GM23338 (cell line): ENCODE data around the gene PTAR1. TPM values are rescaled to one million over a fixed set of nuclear protein-coding genes. Genes with fewer than 3 reads are reported as not detected.
A peak's percentile ranks its signal among the peaks of the same experiment; 100 is the strongest.

Experiments
- ATAC-seq: fragments of 200-7000 bp; cut with Tn5 transposase; 3 replicates; pipeline ENCODE4 v1.9.1; 2020
- DNase-seq: peaks from one replicate; pipeline ENCODE4 v3.0.0-alpha.2; 2015; ENCODE audit warnings: low spot score
- H2AFZ ChIP-seq: fragments of 200-600 bp; sonication (generic); 2 replicates; pipeline ENCODE4 v1.8.0; 2016; ENCODE audit warnings: antibody characterized with exemption, mild to moderate bottlenecking, moderate library complexity
- H3F3A ChIP-seq: fragments of 200-600 bp; sonication (generic); replicated peaks from 2 replicates; pipeline ENCODE4 v1.8.0; 2017; ENCODE audit warnings: antibody characterized with exemption, mixed run types, low read depth
- H3K27ac ChIP-seq: fragments of 200-600 bp; sonication (generic); 2 replicates; pipeline ENCODE4 v1.6.1; 2016; ENCODE audit warnings: low read depth
- H3K27me3 ChIP-seq: fragments of 200-600 bp; sonication (generic); 2 replicates; pipeline ENCODE4 v1.8.0; 2016; ENCODE audit warnings: mild to moderate bottlenecking, mixed run types, moderate library complexity; ENCODE audit not compliant: insufficient read depth
- H3K36me3 ChIP-seq: fragments of 200-600 bp; sonication (generic); 2 replicates; pipeline ENCODE4 v1.8.0; 2016; ENCODE audit warnings: mild to moderate bottlenecking; ENCODE audit not compliant: insufficient read depth
- H3K4me1 ChIP-seq: fragments of 200-600 bp; sonication (generic); 2 replicates; pipeline ENCODE4 v1.8.0; 2016; ENCODE audit warnings: mild to moderate bottlenecking, moderate library complexity; ENCODE audit not compliant: insufficient read depth
- H3K4me2 ChIP-seq: fragments of 200-600 bp; sonication (generic); 2 replicates; pipeline ENCODE4 v1.7.1; 2017; ENCODE audit warnings: mixed run types
- H3K4me3 ChIP-seq: fragments of 200-600 bp; sonication (generic); 2 replicates; pipeline ENCODE4 v1.6.1; 2016; ENCODE audit warnings: mixed run types
- H3K79me2 ChIP-seq: fragments of 200-600 bp; sonication (generic); replicated peaks from 2 replicates; pipeline ENCODE4 v1.8.0; 2017; ENCODE audit warnings: mild to moderate bottlenecking; ENCODE audit not compliant: insufficient read depth
- H3K9me2 ChIP-seq: fragments of 200-600 bp; sonication (generic); 2 replicates; pipeline ENCODE4 v1.8.0; 2017; ENCODE audit not compliant: insufficient read depth
- H4K20me1 ChIP-seq: fragments of 200-600 bp; sonication (generic); replicated peaks from 2 replicates; pipeline ENCODE4 v1.8.0; 2017; ENCODE audit warnings: mild to moderate bottlenecking; ENCODE audit not compliant: insufficient read depth
- H3K27ac Mint-ChIP-seq: 2 replicates; pipeline ENCODE4 v1.8.0; 2020; ENCODE audit warnings: inconsistent platforms, mild to moderate bottlenecking, moderate library complexity, mixed read lengths
- H3K27me3 Mint-ChIP-seq: 3 replicates; pipeline ENCODE4 v1.8.0; 2022; ENCODE audit warnings: low read depth, mild to moderate bottlenecking, moderate library complexity, mixed read lengths, inconsistent platforms; ENCODE audit not compliant: insufficient read depth, poor library complexity
- H3K36me3 Mint-ChIP-seq: 3 replicates; pipeline ENCODE4 v1.8.0; 2021; ENCODE audit warnings: low read depth, mild to moderate bottlenecking, inconsistent platforms, moderate library complexity, mixed read lengths
- H3K4me1 Mint-ChIP-seq: 3 replicates; pipeline ENCODE4 v1.8.0; 2020; ENCODE audit warnings: mild to moderate bottlenecking, inconsistent platforms, mixed read lengths
- H3K4me3 Mint-ChIP-seq: 3 replicates; pipeline ENCODE4 v1.8.0; 2021; ENCODE audit warnings: moderate library complexity, mild to moderate bottlenecking, inconsistent platforms, mixed read lengths
- H3K9me3 Mint-ChIP-seq: 3 replicates; pipeline ENCODE4 v1.8.0; 2020; ENCODE audit warnings: moderate library complexity, mild to moderate bottlenecking, inconsistent platforms, mixed read lengths
- CREB1 ChIP-seq: fragments of 250-450 bp; sonication (Bioruptor Pico); IDR thresholded peaks from 2 replicates; pipeline ENCODE4 v1.5.0; 2020; ENCODE audit warnings: low read depth, mild to moderate bottlenecking, moderate library complexity
- CTCF ChIP-seq, 2 experiments: fragments of 200-600 bp in 1 of 2; sonication (generic) in 1 of 2; conservative IDR thresholded peaks; 2 replicates each; pipeline versions ENCODE4 v1.5.1 to v1.6.1; 2016 to 2017; ENCODE audit warnings: antibody characterized with exemption in 2 of 2, low read depth in 2 of 2, mild to moderate bottlenecking in 2 of 2, moderate library complexity in 1 of 2
- EZH2 ChIP-seq: fragments of 200-600 bp; sonication (generic); IDR thresholded peaks from one replicate; pipeline ENCODE4 v1.8.0; 2017; ENCODE audit warnings: antibody characterized with exemption, mild to moderate bottlenecking, low read depth; ENCODE audit not compliant: unreplicated experiment
- EZH2phosphoT487 ChIP-seq: fragments of 200-600 bp; sonication (generic); IDR thresholded peaks from one replicate; pipeline ENCODE4 v1.8.1; 2018; ENCODE audit warnings: antibody characterized with exemption; ENCODE audit not compliant: unreplicated experiment
- JUNB ChIP-seq: IDR thresholded peaks from one replicate; pipeline ENCODE4 v1.6.1; 2016; ENCODE audit warnings: antibody characterized with exemption; ENCODE audit not compliant: unreplicated experiment
- NANOG ChIP-seq: IDR thresholded peaks from 2 replicates; pipeline ENCODE4 v1.6.1; 2016; ENCODE audit warnings: antibody characterized with exemption, borderline replicate concordance
- REST ChIP-seq: IDR thresholded peaks from one replicate; pipeline ENCODE4 v1.6.1; 2018; ENCODE audit warnings: antibody characterized with exemption; ENCODE audit not compliant: unreplicated experiment
- STAT1 ChIP-seq: IDR thresholded peaks from one replicate; pipeline ENCODE4 v1.6.1; 2016; ENCODE audit warnings: antibody characterized with exemption; ENCODE audit not compliant: unreplicated experiment
- ZNF331 ChIP-seq: fragments of 250-450 bp; sonication (Bioruptor Pico); IDR thresholded peaks from 2 replicates; pipeline ENCODE4 v1.5.0; 2020; ENCODE audit warnings: low read depth, mild to moderate bottlenecking, moderate library complexity
- ZNF462 ChIP-seq: fragments of 250-450 bp; sonication (Bioruptor Pico); IDR thresholded peaks from 2 replicates; pipeline ENCODE4 v1.5.0; 2020; ENCODE audit warnings: mild to moderate bottlenecking, moderate library complexity
- polyA plus RNA-seq: library from polyadenylated mRNA; unstranded; fragments of >200 nt; fragmentation: Nextera tagmentation; extraction: Ambion mirVana; gene quantifications from 2 replicates; pipeline ENCODE4 v1.2.1, GENCODE V29; 2016
- total RNA-seq: library from RNA; depleted of rRNA; stranded (reverse); fragments of >200 nt; shearing (Covaris generic); gene quantifications from 2 replicates; pipeline ENCODE4 v1.2.3, GENCODE V29; 2014

The PTAR1 gene
- total and polyA plus RNA-seq, 2 experiments from 2014 or later, result 35.2 to 219 TPM

- Histone ChIP-seq H3K36me3 (peaks cover 18% of the 10 kb centered on the region; the same call in 1 of the 2 replicates), H3K27me3 (no peaks in the 10 kb centered on the region), H3K4me1 (no peaks in the 10 kb centered on the region), H2AFZ (no peak overlapping the region), H3K4me3 (no peak overlapping the region), H3K79me2 (no peaks in the 10 kb centered on the region), H3K27ac (no peak overlapping the region), H3K4me2 (no peak overlapping the region), H4K20me1 (peaks cover 6% of the 10 kb centered on the region), H3F3A (no peaks in the 10 kb centered on the region), H3K9me2 (no peaks in the 10 kb centered on the region)
- no peaks in the 10 kb centered on the region for H3K9me3 Mint-ChIP-seq
- no peak for TF ChIP-seq EZH2phosphoT487
- no peak for TF ChIP-seq CREB1 (CRISPR knock-in tag)
- TF ChIP-seq REST, result no peak
- TF ChIP-seq ZNF331 (CRISPR knock-in tag), result no peak
- no peak for TF ChIP-seq EZH2
- no peak for TF ChIP-seq CTCF (conservative IDR thresholded peaks at IDR 0.05; ENCODE audit: low read depth in 2 of 2)
- peaks cover 3% of the 10 kb centered on the region for H3K27me3 Mint-ChIP-seq
- H3K4me3 Mint-ChIP-seq, result no peak overlapping the region
- H3K27ac Mint-ChIP-seq, result 0 out of 2 replicates have a peak overlapping the region, but pooled peaks have one; percentile 14
- ATAC-seq (no peak), DNase-seq (no peak)
- H3K4me1 Mint-ChIP-seq, result peaks cover 4% of the 10 kb centered on the region; the same call in 2 of the 3 replicates
- H3K36me3 Mint-ChIP-seq, result peaks cover 12% of the 10 kb centered on the region; the same call in 2 of the 3 replicates
These were observed 44.7 kb downstream of the PTAR1 start for GRCh38 chr9:69715096-69715495.

GRCh38 chr9:69697475-69697874, 62.3 kb downstream of the PTAR1 start:
- no peaks in the 10 kb centered on the region for H3K79me2 ChIP-seq
- Mint-ChIP-seq H3K27me3 (no peaks in the 10 kb centered on the region), H3K4me3 (no peak overlapping the region), H3K4me1 (no peaks in the 10 kb centered on the region), H3K9me3 (peaks cover 29% of the 10 kb centered on the region), H3K27ac (no peak overlapping the region), H3K36me3 (peaks cover 11% of the 10 kb centered on the region; the same call in 2 of the 3 replicates)
- H3K27ac ChIP-seq, result no peak overlapping the region
- ATAC-seq, result no peak
- no peaks in the 10 kb centered on the region for H3K9me2 ChIP-seq
- no peak for DNase-seq
- H3K4me1 ChIP-seq, result no peaks in the 10 kb centered on the region
- no peak overlapping the region for H3K4me2 ChIP-seq
- no peaks in the 10 kb centered on the region for H3K27me3 ChIP-seq
- H4K20me1 ChIP-seq, result no peaks in the 10 kb centered on the region
- H3K4me3 ChIP-seq, result no peak overlapping the region
- peaks cover 5% of the 10 kb centered on the region; the same call in 1 of the 2 replicates for H3K36me3 ChIP-seq
- no peaks in the 10 kb centered on the region for H3F3A ChIP-seq
- no peak overlapping the region for H2AFZ ChIP-seq
- TF ChIP-seq ZNF462 (CRISPR knock-in tag), result no peak
- no peak for TF ChIP-seq NANOG
- TF ChIP-seq EZH2, result no peak
- no peak for TF ChIP-seq JUNB
- no peak for TF ChIP-seq STAT1
